HG03378 (cell line): ENCODE measurements around the gene TMEM82.

Experiments
- ATAC-seq: cut with Tn5 transposase; IDR thresholded peaks from one replicate; pipeline ENCODE4 v1.9.1; 2021; ENCODE audit warnings: mild to moderate bottlenecking, moderate library complexity; ENCODE audit not compliant: unreplicated experiment

The TMEM82 gene

DNA sequence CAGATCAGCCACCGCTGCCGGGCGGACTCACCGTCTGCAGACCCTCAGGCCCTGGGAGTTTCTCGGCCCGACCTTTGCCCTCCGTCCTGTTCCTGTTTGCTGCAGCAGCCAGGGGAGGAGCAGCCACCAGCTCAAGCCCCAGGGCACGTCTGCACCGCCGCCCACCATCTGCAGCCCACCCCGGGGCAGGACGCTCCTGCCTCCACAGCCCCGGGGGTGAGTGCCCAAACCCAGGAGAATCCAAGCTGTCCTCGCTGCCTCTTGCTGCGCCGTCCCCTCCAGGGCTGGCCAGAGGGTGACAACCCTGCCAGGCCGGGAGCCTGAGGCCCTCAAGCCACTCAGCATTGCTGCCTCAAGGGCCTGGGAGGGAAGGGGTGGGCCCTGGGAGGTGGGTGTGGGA, 7.4 kb upstream of the TMEM82 start:
- ATAC-seq = no peak

DNA sequence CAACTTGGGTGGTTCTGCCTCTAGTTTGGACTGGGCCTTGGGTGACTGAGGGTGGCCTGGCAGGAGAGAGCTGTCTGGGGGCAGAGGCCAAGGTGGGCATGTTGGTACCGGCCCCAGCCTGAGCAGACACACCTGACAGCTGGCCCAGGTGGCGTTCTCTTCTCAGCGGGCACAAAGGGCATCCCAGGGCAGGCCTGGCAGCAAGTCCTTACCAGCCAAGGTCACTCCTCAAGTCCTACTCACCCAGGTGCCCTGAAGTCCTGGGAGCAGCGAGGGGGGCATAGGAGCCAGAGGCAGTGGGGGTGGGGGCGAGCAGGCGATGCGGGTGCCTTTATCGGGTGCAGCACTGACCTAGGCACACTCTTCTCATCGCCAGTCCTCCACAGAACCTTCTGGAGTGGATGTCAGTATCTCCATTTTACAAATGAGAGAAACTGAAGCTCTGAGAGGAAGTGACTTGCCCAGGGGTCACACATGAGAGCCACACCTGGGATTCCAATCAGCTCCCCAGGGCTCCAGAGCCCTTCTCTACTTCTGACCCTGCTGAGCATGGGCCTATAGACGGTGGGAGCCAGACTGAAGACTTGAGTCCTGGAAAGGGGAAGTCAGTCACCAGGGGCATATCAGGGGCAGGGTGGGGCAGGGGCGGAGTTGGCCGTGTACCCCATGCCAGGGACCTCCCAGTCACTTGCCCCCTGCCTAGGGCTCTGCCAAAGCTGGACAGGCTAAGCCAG, 6.8 kb upstream of the TMEM82 start:
- no peak for ATAC-seq

DNA sequence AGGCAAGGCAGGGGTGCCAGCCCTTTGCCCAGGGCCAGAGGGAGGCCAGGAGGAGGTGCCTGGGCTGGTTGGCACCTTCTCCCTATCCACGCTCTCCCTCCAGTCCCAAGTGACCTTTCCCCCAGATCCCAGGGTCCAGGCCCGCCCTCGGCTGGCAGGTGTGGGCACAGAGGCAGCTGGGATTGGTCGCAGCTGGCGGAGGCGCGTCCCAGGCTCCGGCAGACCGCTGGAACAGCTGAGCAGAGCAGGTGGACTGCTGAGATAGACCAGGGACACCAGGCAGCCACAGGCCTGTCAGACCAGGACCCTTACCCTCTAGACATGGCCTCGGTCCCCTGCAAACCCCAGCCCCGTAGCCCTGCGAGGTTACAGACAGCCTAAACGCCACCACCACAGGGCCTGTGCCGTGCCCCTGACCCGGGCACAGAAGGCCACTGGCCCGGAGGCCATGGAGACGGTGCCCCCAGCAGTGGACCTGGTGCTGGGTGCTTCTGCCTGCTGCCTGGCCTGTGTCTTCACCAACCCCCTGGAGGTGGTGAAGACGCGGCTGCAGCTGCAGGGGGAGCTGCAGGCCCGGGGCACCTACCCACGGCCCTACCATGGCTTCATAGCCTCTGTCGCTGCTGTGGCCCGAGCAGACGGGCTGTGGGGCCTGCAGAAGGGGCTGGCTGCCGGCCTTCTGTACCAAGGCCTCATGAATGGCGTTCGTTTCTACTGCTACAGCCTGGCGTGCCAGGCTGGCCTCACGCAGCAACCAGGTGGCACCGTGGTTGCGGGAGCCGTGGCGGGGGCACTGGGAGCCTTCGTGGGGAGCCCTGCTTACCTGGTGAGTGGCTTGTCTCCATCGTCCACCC, 6.0 kb upstream of the TMEM82 start, which contains the start of gene SLC25A34:
Gene SLC25A34, plus strand, starts transcription at position 221 of the 854 bp plus-strand sequence. Its CDS starts 228 bp downstream, at position 449.
- no peak for ATAC-seq

DNA sequence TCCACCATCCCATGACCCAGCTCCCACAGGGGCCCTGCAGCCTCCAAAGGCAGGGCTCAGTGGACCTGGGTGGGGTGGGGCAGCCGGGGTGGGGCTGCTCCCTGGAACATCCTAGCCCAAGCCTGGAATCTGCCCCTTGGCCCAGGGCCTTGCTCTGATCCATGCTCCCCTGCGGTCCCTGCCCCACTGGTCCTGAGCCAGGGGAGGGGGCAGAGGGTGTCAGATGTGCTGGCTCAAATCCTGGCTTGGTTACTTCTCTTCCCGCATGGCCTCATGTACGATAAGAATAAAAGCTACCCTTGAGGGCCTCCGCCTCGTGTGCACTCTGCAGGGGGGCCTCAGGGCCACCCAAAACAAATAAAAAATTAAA, 5.4 kb upstream of the TMEM82 start:
- ATAC-seq = no peak

DNA sequence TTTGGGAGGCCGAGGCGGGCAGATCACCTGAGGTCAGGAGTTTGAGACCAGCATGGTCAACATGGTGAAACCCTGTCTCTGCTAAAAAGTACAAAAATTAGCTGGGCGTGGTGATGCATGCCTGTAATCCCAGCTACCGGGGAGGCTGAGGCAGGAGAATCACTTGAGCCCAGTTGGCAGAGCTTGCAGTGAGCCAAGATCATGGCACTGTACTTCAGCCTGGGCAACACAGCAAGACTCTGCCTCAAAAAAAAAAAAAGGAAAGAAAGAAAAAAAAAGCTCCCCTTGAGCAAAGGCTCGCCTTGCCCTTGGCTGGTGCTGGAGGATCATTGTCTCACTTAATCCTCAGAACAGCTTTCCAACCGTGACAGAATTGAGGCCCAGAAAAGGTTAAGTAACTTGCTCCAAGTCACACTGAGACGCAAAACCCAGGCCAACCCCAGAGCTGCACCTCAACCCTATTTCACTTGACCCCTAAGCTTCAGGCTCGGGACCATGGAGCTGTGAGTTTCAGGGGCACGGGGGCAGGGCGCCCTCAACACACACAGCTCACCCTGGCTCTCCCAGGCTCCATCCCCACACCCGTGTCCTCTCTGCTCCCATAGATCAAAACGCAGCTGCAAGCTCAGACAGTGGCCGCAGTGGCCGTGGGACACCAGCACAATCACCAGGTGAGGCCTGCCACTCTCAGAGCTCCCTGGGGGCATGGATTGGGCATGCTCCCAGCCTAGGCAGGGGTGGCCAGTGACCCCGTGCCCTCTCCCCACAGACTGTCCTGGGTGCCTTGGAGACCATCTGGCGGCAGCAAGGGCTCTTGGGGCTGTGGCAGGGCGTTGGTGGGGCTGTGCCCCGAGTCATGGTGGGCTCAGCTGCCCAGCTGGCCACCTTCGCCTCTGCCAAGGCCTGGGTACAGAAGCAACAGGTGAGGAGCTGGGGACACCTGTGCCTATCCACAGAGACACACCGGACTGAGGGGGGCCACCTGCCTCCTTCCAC, 4.7 kb upstream of the TMEM82 start:
- ATAC-seq = no peak

DNA sequence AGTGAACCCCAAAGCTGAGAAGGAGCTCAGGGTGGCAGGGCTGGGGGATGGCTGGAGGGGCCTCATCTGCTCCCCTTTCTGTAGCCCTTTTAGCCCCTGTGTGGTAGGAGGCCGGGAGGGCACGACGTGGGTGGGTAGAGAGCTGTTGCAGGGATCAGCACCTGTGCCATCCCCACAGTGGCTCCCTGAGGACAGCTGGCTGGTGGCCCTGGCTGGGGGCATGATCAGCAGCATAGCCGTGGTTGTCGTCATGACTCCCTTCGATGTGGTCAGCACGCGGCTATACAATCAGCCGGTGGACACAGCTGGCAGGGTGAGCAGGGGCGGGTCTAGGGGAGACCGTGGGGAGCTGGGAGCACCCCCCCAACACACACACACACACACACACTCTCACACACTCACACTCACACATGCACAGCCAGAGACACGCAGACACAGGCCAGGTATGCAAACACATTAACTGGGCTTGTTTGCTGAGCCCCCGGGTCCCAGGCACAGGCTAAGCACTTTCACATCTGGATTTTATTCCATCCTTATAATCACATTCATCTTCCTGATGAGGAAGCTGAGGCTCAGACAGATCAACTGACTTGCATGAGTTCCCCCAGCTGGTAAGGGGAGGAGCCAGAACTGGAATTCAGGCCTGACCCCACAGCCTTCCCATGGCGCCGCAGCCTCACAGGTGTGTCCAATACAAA, 3.7 kb upstream of the TMEM82 start:
- ATAC-seq = no peak

DNA sequence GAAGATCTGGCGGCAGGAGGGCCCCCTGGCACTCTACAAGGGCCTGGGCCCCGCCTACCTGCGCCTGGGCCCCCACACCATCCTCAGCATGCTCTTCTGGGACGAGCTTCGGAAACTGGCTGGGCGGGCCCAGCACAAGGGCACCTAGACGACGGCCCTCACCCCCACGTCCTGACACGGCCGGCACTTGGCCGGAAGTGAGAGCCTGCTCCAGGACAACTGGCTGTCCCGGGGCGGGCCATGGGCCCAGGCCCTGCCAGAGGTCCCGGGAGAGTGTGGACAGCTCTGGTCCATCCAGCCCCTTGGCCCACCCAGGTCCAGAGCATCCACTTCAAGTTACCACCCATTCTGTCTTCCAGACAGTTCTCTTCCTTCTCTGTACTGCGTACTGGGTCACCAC, 3.0 kb upstream of the TMEM82 start:
- no peak for ATAC-seq

DNA sequence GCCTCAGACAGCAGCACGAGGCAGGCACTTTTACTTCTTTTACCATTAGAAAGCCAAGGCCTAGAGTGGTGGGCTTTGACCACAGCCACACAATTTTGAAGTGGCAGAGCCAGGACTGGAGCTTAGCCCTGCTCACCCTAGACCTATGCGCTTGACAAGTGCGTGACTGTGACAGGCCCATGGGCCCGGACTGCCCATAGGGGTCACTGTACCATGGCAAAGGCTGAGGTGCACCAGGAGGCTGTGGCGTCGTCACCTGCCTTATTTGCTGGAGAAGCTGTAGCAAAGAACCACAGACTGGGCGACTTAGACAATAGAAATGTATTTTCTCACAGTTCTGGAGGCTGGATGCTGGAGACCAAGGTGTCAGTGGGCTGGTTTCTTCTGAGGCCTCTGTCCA, 2.6 kb upstream of the TMEM82 start:
- no peak for ATAC-seq

DNA sequence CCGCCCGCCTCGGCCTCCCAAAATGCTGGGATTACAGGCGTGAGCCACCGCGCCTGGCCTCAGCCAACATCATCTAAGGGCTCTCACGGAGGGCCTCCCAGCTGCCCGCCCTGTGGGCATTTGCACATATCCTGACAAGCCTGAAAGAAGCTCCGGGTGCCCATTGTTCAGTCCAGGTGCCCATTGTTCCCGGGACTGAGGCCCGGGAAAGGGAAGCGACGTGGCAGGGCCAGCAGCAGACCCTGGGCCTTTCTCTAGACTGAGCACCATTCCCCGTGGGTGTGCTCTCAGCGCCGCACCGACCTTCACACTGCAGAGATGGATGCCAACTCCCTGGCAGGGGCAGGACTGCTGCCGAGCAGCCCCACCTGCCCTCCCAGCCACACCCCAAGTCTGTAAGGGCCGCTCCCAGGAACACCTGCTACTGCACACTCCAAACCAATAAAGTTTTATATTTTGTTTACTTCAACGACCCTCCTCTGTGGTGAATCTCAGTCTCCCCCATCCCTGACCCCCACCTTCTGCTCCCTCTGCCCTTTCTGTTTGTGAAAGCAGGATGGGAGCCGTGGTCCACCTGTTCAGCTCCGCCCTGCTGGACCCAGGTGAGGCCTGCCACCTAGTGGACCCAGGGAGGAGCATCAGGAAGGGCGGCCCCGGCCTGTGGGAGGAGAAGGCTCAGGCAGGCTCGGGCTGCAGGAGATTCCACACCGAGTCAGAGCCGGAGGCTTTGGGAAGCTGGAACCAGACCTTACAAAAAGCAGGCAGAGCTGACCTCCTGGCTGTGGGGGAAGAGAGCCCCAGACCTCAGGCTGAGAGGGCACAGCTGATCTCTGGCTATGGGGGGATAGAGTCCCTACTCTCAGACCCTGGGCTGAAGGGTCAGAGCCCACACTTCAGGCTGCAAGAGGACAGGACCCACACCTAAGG, 1.1 kb upstream of the TMEM82 start:
- ATAC-seq = no peak

DNA sequence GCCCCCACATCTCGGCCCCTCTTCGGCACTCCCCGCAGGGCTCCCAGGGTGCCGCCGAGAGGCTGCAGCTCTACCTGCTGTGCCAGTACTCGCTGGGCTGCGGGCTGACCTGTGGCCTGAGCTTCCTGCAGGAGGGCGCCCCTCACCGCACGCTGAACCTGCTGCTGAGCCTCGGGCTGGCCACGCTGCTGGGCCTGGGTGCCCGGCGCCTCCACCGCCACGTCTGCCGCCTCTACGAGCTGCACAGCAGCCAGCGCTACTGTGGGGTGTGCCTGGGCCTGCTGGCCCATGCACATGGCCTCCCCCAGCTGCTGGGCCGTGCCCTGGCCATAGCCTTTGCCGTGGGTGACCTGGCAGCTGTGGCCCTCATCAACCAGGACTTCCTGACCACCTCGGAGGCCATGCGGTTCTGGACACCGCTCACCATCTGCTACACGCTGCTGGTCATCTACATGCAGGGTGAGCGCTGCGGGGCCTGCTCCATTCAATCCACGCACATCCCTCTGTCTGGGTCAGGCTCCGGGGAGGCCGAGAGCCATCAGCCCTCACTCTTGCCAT, 1.9 kb downstream of the TMEM82 start:
- no peak for ATAC-seq

DNA sequence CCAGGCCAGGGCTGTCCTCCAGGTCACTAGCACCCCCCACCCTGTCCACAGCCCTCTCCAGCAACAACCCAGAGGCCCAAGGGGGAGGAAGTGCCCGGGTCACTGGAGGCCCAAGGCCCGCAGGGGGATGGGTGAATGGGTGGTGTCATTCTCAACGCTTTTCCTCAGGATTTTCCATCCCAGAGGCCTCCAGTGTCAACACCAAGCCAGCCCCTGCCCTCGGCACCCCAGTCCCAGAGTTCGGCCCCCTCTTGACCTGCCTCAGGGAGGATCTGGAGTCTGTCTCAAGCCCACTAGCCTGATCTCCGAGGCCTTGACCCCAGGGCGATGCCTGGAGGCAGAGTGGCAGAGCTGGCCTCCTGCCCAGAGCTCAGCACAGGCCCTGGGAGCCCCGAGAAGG, 5.1 kb downstream of the TMEM82 start:
- ATAC-seq = no peak

DNA sequence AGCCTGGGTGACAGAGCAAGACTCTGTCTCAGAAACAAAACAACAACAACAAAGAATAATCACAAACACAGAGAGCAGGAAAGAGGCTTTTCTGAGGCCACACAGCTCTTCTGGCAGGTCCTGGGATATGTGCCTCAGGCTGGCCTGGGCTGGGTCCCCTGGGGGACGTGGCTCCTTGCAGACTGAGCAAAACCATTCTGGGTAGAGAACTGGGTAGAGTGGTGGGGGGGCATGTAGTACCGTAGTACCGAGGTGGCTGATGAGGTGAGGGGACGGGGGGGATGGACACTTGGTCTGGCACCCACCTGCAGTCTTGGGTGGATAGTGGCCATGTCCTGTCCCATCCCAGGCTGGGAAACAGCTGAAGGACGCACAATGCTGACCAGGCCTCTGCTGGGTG, 6.0 kb downstream of the TMEM82 start:
- no peak for ATAC-seq

DNA sequence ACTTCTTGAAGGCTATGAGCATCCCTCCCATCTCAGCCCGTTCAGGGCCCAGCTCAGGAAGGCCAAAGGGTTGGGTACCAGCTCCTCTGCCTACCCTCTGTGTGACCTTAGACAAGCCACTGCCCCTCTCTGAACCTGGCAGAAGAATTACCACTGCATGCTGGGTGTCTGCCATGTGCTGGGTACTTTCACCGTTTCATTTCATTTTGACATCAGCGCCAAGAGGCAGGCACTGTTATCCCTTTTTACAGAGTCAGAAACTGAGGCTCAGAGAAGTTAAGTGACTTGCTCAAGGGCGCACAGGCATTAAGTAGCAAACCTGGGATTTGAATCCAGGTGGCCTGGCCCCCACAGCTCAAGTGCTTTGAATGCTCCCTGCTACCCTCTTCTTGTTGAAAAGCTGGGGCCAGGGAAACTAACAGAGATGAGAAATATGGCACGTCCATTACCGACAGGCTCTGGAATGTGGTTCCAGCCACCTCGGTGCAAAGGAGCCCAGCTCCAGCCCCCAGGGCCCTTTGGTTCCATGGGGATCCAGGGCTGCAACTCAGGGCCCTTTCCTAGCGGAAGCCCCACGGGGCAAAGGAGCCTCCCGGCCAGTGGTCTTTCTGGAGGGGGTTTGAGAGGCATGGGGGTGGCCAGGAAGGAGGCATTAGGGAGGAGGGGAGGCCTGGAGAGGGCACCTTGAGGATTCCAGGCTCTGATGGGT, 6.5 kb downstream of the TMEM82 start:
- no peak for ATAC-seq

DNA sequence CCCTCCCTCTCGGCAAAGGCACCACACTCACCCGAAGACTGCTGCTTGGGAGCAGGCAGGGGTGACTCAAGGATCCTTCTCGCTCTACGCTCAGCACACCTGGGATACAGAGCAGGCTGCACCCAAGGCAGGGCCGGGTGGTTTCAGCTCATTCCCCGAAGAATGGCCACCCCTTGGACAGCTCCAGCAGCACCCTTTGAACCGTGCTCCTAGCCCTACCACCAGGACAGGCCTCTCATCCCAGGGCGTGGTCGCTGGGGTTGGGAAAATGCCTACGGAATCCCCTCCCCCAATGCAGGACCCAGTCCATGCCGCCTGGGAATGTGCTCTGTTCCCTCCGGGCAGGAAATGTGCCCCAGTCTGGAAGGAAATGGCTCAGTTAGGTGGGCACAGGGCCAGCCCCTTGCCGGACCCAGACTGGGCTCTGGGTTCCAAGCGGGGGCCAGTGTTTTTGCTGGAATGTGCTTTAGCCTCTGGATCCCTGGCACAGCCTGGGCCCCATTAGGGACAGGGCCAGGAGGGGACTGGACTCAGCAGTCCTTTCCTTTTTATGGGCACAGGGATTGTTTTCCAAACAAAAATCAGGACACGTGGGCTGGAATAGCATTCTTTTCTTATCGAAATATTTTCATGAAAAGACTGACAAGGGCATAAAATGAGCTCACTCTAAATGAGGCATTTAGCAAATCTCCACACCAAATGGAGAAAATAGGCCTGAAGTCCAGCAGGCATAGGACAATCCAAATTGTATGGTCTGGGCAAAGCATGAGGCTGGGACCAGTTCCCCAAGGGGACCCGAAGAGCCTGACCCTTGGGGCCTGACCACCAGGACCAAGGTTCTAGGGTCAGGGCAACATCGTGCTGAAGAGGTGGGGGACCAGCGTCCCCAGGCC, 7.3 kb downstream of the TMEM82 start:
- no peak for ATAC-seq

DNA sequence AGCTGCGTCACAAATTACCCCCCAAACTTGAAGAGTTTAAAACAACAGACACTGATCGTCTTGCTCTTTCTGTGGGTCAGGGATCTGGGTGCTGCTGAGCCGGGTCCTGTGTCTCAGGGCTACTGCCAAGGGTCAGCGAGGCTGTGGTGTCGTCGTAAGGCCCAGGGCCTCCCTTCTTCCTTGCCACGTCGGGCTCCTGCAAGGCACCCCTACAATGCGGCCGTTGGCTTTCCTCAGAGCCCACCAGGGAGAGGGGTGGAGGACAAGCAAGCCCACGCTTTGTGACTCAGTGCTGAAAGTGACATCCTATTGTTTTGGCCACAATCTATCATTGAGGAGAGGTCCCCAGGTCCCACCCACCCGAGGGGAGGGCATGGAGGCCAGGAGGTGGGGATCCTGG, 8.6 kb downstream of the TMEM82 start:
- no peak for ATAC-seq

DNA sequence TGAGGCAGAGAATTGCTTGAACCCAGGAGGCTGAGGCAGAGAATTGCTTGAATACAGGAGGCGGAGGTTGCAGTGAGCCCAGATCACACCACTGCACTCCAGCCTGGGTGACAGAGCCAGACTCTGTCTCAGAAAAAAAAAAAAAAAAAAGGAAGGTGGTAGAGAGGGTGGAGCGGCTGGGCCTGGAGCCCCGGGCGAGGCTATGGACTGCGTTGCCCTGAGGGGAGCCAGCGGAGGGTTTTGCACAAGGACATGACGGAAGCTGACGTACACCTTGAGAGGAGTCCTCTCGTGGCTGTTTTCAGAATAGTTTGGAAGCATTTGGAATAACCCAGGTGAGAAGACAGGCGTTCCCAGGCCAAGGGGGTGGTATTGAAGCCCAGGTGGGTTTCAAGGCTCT, 9.4 kb downstream of the TMEM82 start:
- no peak for ATAC-seq

DNA sequence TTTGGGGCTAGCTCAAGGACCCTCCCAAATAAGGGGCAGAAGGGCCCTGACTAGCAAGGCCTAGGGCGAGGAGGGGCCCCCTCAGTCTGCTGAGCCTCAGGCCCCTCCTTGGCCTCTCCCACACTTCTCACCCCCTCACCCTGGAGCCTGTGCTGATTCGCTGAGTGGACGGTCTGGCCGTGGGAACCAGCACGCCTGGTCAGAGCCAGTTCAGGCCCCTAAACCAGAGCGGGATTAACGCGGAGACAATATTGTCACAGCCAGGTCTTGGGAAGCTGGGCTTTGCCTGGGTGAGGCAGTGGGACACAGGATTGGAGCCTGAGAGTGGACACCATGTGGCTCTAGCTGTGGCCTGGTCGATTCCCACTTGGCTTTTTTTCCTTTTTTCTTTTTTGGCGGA, 11.5 kb downstream of the TMEM82 start:
- ATAC-seq = no peak
